Measurements from ENCODE around the gene CNBD2.
"Not testable (repeated sequence)": the region's sequence is repeated elsewhere in the genome, so short reads cannot be mapped to it uniquely, and the experiment has no call there.

The CNBD2 gene

DNA sequence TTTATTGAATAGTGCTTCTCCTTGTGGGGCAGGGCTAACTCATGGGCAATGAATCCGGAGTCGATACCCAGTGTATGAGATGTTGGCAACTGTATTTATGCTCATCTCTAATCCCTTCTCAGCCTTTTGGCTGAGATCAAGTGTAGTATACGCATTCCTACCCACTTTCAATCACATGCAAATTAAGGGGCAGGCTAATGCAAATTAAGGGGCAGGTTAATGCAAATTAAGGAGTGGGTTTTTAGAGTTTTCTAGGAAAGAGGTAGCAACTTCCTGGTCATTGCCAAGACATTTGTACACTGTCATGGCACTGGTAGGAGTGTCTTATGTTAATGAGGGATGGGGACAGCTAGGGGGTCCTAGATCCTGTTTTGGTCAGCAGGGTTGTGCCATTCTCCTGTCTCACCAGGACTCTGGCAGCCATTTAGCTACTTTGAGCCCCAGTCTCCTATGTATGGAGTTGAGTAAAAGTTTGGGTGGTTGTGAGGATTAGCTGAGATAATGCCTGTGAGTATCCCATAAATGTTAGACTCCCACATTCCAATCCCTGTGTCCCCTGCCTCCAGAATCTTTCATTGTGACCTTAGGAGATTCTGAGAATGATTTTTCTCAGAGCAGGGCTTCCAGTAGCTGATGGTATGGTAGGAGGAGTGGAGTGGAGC, at the start of gene CNBD2:
TSS of gene CNBD2 (plus strand) at position 612 of the 662 bp plus-strand sequence. CDS start 173 bp downstream, outside the sequence.
- no peak for DNase-seq (ENCODE audit: low spot score)

DNA sequence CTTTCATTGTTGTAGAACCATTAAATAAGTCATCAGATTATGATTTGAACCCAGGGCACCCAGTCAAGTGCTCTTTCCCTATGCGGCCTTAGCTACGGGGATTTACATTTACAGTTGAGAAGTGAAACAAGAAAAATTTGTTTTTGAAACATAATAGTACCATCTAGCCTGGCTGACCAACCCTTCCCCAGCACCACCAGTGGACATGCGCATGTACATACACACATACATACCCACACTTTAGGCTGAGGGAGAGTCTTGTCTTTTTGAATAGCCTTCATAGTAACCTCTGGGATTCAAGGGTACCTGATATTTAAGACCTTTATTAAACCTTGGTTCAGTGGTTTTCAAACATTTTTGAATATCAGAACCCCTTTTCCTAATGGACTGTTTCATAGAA, 47.9 kb upstream of the CNBD2 start:
- no peak for DNase-seq (ENCODE audit: low spot score)

DNA sequence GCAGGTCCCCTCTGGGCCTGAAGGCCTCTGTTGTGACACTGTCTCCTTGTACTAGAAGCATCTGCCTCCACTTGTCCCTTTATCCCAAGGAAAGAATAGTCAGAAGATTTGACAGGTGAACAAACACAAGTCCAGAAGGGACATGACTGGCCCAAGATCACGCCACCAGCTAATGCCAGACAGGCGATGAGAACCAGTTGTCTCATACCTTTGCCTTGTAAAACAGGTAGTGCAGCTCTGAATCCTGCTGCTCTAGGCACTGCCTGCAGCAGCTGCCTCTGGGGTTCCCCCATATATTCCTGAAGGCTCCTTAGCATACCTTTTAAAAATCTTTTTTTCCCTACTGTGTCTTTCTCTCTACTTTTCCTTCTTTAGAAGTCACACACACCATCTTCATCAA, 39.1 kb upstream of the CNBD2 start:
- no peak for DNase-seq (ENCODE audit: low spot score)

DNA sequence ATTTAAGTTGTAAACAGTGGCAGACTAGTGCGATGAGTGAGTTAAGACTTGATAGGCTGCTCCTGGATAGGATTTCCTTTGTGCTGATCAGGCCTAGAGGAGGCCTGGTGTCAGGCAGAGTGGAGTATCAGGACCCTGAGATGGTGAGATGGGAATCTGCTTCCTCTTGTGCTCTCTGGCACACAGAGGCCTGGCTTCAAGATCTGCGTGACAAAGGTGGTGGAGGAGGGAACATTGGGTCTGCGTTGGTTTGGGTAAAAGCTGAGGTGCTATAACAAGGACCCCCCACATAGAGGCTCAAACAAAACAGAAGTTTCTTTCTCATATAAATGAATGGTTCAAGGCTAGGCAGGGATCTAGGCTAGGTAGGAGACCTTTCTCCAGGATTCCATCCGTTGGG, 34.3 kb upstream of the CNBD2 start:
- DNase-seq (ENCODE audit: low spot score): no peak

DNA sequence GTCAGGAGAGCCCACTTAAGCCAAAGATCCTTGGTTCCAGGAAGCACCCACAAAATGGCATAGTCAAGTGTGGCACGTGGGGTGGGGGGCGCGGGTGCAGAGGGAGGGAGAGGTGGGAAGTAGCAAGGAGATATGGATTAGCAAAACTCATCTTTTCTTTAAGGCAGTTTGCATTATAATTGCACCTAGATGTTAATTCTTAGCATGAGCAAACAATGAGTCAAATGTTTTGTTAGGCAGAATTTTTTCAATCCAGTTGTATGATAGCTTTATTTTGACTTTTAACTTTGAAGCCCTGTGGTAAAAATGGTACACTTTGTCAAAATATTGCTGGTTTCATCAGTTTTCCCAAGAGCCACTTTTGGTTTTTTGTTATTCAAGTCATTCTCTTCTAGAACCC, 29.1 kb upstream of the CNBD2 start:
- DNase-seq (ENCODE audit: low spot score): no peak

DNA sequence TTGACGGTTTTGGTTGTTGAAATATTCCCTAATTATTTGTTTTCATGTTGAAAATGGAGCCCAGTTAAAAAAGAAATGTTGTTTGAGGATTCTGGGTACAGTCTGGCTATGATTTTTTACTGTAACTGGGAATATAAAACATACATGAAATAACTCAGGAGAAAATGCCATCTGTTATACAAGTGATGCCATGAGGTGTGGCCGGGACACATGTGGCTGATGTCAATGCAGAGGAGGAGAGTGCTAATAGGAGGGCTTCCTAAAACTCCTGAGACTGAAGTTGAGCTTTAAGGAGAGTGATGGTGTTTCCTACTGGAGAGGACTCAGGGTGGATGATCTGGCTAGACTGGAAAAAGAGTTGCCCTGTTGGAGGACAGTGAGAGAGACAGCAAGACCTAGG, 26.8 kb upstream of the CNBD2 start:
- DNase-seq (ENCODE audit: low spot score): no peak

DNA sequence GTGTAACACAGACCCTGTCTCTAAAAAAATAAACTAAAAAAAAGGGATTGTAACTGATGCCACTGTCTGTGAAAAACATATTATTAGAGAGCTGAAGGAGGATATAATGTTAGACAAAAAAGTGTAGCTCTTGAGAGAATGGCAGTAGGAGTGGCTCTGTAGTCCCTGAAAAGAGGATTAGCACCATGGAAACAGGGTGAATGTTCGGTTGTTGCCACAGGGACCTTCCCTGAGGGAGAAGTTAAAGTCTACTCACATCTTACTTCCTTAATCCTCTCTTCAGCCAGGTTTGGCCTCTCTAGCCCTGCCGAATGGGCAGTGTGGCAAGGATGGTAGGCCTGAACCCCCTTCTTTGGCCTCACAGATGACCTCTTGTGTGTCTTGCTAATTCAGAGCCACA, 26.1 kb upstream of the CNBD2 start:
- no peak for DNase-seq (ENCODE audit: low spot score)

DNA sequence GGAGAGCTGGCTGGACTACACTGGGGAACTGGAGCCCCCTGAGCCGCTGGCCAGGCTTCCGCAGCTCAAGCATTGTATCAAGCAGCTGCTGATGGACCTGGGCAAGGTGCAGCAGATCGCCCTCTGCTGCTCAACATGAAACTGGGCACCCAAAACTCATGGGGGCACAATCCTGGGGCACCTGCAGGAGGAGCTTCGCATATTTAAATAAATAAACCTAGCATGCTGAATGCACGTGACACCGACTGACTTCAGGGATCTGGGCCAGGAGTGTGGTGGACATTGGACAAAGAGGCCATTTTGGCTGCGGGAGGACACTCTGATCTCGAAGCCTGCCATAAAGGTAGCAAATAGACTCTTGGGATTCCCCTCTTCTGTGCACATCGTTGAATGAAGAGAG, 20.9 kb upstream of the CNBD2 start:
- DNase-seq (ENCODE audit: low spot score): peak; percentile 56

DNA sequence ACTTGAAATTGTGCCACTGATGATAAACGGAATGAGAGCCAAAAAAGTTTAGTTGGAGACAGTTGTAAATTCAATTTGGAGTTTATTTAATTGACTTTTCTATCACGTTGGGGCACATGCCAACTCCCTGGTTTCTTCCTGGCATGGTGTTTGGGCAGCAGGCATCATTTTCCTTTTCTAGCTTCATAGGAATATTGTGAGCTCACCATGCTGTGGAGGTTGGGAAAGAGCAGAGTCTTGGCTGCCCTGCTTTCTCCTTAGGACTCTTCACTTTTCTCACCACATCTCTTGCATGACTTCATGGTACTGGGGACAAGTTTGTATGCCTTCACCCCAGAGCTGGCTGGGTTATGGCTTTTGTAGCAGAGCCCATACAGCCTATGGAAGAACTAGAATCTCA, 20.5 kb upstream of the CNBD2 start:
- DNase-seq (ENCODE audit: low spot score): no peak

DNA sequence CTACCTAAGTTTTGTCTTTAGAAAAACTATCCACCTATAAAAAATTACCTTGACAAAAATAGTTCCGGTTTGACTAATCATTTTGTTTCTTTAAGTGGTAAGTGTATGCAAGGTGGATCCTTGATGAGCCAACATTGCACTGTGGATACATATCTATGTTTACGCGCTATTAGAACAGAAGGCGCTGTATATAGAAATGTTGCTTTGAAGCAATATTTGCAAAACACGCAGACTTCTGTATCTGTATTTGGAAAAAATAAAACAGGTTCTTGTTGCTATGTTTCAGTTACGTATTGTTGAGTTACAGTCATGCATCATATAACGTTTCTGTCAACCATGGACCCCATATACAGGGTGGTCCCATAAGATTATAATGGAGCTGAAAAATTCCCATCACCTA, 18.3 kb upstream of the CNBD2 start:
- no peak for DNase-seq (ENCODE audit: low spot score)

DNA sequence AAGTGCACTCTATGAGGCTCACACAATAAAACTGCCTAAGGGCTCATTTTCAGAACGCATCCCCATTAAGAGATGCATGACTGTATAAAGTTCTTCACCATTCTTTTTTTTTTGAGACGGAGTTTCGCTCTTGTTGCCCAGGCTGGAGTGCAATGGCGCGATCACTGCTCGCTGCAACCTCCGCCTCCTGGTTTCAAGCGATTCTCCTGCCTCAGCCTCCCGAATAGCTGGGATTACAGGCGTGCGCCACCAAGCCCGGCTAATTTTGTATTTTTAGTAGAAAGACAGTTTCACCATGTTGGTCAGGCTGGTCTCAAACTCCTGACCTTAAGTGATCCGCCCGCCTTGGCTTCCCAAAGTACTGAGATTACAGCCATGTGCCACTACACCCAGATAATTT, 16.3 kb upstream of the CNBD2 start:
- DNase-seq (ENCODE audit: low spot score): not testable (repeated sequence)

DNA sequence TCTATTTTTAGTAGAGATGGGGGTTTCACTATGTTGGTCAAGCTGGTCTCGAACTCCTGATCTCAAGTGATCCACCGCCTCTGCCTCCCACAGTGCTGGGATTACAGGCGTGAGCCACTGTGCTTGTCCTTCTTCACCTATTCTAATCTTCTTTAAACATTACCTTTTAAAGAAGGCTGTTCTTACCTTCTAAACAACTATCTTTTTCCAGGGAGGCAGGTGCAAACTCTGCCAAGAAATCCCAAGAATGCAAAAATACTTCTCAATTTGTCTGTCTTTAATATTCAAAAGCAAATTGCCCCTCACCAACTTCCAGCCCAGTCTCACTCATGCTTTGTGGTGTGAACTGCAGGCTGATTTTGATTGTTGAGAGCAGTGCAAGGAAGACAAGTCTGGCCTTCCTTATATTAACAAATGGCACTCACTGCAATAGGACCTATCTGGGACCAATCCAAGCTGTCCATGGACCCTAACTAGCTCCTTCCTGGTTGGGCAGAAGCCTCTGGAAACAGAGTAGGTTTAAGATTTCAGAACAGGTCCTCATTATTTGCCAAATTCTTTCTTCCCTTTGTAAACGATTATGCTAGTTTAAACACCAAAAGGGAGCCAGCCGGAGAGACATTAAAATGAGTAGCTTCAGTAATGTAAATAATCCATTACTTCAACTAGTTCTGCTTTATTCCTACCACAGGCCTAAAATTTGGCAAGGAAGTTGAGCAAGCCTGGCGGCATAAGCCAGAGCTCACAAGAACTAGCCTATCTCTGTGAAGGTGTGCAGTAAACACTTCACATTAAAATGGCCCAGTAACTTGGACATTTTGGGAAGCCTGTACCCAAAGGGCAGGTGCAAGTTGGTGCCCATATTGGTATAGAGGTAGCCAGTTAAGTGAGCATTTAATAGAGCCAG, 15.7 kb upstream of the CNBD2 start:
- DNase-seq (ENCODE audit: low spot score): peak; percentile 27

DNA sequence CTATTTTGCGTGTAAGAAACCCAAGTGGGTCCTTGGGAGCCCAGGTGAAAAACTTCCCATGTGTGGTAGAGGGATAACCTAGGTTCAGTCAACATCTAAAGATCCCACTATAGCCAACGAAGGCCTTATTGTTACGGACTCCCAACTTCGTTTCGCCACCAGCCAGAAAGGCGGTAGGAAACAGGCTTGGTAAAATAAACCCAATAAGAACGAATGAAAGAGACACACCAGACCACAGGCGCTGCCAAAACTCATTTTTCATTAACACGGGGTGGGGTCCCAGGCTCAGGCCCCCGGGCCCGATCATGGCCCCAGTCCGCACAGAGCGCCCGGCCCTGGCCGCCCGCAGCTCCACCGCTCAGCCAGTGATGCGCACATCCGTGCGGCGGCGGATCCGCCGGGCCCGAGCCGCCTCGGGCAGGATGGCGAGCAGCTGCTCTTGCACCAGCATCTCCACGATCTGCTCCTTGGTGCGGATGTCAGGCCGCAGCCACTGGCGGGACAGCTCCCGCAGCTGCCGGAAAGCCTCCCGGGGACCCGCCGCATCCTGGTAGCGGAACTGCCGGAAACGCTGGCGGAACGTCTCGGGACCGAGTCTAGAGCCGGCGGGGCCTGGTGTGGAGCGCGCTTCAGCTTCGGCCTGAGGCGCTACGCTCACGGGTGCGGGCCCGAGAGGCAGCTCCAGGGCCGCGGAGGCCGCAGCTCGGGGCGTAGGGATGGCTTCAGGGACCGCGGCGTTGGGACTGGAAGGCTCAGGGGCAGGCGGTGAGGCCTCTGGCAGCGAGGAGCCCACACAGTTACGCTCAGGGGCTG, 14.8 kb upstream of the CNBD2 start:
- DNase-seq (ENCODE audit: low spot score): peak; percentile 25

DNA sequence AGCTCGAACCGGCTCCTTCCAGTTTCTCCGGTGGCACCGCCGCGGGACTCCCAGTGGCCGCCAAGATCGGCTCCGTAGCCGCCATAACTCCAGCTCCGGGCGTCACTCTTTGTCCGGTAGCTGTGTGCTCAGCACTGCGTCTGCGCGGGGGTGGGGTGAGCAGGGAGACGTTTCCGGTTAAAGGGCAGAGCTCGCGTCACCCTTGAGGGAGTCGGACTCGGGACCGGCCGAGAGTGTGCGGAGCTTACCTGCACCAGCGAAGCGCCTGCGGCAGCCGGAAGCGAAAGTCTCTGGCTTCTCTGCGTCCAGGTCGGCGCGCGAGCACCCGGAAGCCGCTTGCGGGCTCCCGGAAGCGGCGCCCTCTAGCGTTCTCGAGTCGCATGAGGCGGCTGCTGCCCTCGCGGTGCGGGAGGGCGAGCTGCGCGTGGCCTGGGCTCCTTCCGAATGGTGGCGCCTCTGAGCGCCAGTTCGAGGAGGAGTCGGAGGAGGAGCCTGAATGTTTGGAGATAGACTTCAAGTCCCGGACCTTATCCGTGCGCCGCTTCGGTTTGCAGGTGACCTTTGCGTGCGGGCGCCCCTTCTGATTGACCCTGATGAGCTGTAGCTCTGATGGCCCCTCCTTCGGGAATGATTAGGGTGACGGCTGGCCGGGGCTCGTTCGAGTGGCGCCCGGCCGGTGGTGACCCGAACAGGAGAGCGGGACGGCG, 14.0 kb upstream of the CNBD2 start, which contains the start of gene SCAND1:
TSS of gene SCAND1 (minus strand) at position 303 of the 707 bp plus-strand sequence. CDS start at position 85, 218 bp downstream.
- DNase-seq (ENCODE audit: low spot score): peak; percentile 98

DNA sequence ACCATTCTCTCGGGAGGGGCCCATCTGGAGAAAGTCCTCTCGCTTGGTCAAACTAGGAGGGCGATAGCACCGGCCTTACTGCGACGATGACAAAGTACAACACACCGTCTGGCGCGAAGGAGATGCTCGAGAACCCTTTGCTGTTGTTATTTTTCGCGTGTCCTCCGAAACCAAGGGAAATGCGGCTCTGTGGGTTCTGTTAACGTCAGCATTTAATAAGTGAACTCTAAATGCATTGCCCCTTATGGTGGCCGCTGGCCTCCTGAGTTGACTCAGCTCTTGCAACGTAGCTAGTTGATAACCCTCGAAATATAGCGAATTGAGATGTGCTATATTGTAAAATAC, 13.5 kb upstream of the CNBD2 start:
- DNase-seq (ENCODE audit: low spot score): no peak

DNA sequence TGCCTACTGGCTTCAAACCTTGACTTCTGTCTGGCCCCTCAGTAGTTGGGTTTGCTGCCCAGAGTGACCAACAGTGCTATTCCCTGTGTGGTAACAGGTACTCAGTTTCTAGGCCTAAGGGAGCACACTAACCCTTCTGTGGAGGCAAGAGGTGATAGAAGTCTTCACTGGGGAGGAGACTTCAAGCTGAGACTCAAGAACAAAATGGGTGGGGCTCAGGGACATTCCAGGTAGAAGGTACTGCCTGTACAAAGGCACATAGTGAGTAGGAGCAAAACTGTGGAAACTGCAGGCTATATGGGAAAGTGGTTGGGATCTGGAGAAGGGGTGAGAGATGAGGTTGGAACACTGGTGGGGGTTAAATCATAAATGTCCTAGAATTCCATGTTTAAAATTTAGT, 11.8 kb upstream of the CNBD2 start:
- no peak for DNase-seq (ENCODE audit: low spot score)

DNA sequence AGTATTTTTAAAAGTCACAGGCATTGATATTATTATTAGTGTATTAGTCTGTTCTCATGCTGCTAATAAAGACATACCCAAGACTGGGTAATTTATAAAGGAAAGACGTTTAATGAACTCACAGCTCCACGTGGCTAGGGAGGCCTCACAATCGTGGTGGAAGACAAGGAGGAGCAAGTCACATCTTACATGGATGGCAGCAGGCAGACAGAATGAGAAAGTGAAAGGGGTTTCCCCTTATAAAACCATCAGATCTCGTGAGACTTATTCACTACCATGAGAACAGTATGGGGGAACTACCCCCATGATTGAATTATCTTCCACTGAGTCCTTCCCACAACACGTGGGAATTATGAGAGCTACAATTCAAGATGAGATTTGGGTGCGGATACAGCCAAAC, 9.1 kb upstream of the CNBD2 start:
- not testable (repeated sequence) for DNase-seq (ENCODE audit: low spot score)

DNA sequence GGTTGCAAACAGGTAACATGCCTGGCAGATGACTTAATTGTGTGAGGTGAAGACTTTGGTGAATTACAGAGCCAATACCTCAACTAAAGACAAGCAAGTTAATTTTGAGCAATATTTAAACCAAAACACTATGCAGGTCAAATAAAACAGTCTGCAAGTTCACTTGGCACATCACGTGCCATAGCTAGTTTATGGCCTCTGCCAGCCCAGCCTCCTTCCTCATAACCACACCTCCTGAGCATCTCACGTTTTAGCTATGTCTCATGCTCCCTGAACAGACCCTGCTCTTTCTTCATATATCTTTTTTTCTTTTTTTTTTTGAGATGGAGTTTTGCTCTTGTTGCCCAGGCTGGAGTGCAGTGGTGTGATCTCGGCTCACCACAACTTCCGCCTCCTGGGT, 4.5 kb upstream of the CNBD2 start:
- DNase-seq (ENCODE audit: low spot score): no peak

DNA sequence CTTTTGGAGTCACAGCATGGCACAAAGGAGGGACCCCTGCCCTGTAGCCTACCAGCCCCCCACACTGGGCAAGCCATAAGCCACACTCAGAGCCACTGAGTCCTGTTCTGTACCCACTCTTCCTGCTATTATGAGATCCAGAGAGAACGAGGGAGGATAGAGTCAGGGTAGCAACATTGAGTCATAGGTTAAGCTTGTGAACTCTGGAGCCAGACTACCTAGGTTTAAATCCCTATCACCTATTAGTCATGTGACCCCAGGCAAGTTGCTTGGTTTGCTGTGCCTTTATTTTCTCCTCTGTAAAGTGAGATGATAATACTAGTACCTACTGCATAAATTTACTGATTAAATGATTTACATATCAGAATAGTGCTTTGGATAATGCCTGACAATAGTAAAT, 540 bp downstream of the CNBD2 start:
- DNase-seq (ENCODE audit: low spot score): no peak

DNA sequence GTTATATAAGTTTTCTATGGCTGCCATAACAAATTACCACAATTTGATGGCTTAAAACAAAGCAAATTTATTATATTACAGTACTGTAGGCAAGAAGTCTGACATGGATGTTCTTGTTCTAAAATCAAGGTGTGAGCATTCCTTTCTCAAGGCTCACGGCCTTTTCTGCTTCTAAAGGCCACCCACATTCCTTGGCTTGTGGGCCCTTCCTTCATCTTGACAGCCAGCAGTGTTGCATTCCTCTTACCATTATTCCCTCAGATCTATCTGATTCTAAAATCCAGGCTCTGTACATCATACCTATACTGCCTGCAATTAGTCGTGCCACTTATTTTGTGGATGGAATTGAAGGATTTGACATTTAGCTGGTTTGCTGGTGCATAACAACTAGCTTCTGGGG, 3.6 kb downstream of the CNBD2 start:
- no peak for DNase-seq (ENCODE audit: low spot score)

DNA sequence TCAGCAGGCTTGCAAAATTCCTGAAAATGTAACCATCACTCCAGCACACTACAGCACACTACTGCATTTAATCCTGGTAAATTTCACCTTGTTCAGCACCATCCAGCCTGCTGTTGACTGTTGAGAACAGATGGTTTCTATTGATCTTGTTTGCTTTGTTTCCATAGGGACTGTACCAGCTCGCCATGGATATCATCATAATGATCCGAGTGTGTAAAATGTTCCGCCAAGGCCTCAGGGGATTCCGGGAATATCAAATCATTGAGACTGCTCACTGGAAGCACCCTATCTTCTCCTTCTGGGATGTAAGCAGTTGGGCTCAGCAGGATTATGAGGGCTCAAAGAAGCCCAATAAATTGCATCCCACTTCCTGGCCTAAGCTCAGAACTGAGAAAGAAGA, 4.1 kb downstream of the CNBD2 start:
- no peak for DNase-seq (ENCODE audit: low spot score)

DNA sequence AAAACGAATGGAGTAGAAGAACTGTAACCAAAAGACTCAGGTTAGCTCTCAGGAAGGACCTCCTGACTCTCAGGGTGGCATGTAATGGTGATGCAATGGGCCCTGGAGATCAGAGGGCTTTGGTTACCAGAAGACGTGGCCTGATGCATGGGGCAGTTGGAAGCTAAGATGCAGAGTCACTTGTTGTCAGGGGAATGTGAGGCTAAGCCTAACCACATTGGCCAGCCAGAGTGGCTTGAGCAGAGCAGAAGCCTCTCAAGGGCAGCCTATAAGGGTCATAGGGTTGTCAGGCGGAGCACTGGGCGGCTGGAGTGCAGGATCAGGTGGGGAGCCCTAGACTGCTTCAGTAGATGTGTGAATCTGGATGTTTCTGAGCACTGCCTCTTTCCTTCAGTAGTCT, 5.9 kb downstream of the CNBD2 start:
- no peak for DNase-seq (ENCODE audit: low spot score)

Data from hematopoietic multipotent progenitor cell treated with erythropoietin and hydrocortisone succinate and interleukin-3 and kit ligand, for 17 days (in vitro differentiated cells).